Fibroblast of mammary gland (primary cell): Measurements from ENCODE around the gene CNTFR.
"Not testable (repeated sequence)": the region's sequence is repeated elsewhere in the genome, so short reads cannot be mapped to it uniquely, and the experiment has no call there.

ENCODE experiments used
- DNase-seq: peaks from one replicate; pipeline ENCODE4 v3.0.0-alpha.2; 2010; ENCODE audit warnings: low read depth
- H3K4me3 ChIP-seq: 2 replicates; pipeline ENCODE4 v1.5.1; 2011; ENCODE audit warnings: low read depth, mild to moderate bottlenecking, low read length, moderate library complexity; ENCODE audit not compliant: control insufficient read depth
- TF ChIP-seq, protein P1 (sequence below): conservative IDR thresholded peaks from 2 replicates; pipeline ENCODE4 v1.5.1; 2011; ENCODE audit warnings: low read depth, low read length, inconsistent platforms; ENCODE audit not compliant: control insufficient read depth, insufficient read depth

CNTFR gene, protein sequence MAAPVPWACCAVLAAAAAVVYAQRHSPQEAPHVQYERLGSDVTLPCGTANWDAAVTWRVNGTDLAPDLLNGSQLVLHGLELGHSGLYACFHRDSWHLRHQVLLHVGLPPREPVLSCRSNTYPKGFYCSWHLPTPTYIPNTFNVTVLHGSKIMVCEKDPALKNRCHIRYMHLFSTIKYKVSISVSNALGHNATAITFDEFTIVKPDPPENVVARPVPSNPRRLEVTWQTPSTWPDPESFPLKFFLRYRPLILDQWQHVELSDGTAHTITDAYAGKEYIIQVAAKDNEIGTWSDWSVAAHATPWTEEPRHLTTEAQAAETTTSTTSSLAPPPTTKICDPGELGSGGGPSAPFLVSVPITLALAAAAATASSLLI

GRCh38 chr9:34589636-34590380 is at the start of gene CNTFR:
Gene CNTFR, minus strand, starts transcription at chr9:34589724. Its CDS starts 20,743 bp downstream, at chr9:34568981.
- no peak for DNase-seq
- TF ChIP-seq, protein P1, sequence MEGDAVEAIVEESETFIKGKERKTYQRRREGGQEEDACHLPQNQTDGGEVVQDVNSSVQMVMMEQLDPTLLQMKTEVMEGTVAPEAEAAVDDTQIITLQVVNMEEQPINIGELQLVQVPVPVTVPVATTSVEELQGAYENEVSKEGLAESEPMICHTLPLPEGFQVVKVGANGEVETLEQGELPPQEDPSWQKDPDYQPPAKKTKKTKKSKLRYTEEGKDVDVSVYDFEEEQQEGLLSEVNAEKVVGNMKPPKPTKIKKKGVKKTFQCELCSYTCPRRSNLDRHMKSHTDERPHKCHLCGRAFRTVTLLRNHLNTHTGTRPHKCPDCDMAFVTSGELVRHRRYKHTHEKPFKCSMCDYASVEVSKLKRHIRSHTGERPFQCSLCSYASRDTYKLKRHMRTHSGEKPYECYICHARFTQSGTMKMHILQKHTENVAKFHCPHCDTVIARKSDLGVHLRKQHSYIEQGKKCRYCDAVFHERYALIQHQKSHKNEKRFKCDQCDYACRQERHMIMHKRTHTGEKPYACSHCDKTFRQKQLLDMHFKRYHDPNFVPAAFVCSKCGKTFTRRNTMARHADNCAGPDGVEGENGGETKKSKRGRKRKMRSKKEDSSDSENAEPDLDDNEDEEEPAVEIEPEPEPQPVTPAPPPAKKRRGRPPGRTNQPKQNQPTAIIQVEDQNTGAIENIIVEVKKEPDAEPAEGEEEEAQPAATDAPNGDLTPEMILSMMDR, result no peak
- no peak within 1 kb of the TSS for H3K4me3 ChIP-seq

GRCh38 chr9:34639322-34639721 is 49.8 kb upstream of the CNTFR start:
- not testable (repeated sequence) for H3K4me3 ChIP-seq, DNase-seq

- H3K4me3 ChIP-seq, result peak overlapping the region; percentile 88
- DNase-seq, result no peak
- TF ChIP-seq, protein P1, result no peak
Measured at GRCh38 chr9:34638138-34638445, 48.6 kb upstream of the CNTFR start.

- DNase-seq, result peak; percentile 88
- TF ChIP-seq, protein P1, result no peak
- peak within 1 kb of the TSS; percentile 88 for H3K4me3 ChIP-seq
Measured at GRCh38 chr9:34637356-34638137, 48.0 kb upstream of the CNTFR start, which contains the start of gene SIGMAR1. Gene SIGMAR1, minus strand, starts transcription at chr9:34637787. Its CDS starts 90 bp downstream, at chr9:34637697.

GRCh38 chr9:34636791-34637355 is 47.3 kb upstream of the CNTFR start:
- DNase-seq, result no peak
- peak overlapping the region; percentile 88 for H3K4me3 ChIP-seq
- TF ChIP-seq, protein P1, result no peak

GRCh38 chr9:34635556-34635955 is 46.0 kb upstream of the CNTFR start:
- TF ChIP-seq, protein P1, result no peak
- DNase-seq, result no peak
- H3K4me3 ChIP-seq, result no peak overlapping the region
